Inferior parietal cortex (tissue), 1 donor: ENCODE results near the gene KCNJ6.
A peak's percentile ranks its signal among the peaks of the same experiment; 100 is the strongest.
"Not testable (repeated sequence)": the region's sequence is repeated elsewhere in the genome, so short reads cannot be mapped to it uniquely, and the experiment has no call there.

ENCODE experiments used
- DNase-seq: peaks from one replicate; pipeline ENCODE4 v3.0.0-alpha.2; 2016; ENCODE audit errors: extremely low spot score

Gene KCNJ6

DNA sequence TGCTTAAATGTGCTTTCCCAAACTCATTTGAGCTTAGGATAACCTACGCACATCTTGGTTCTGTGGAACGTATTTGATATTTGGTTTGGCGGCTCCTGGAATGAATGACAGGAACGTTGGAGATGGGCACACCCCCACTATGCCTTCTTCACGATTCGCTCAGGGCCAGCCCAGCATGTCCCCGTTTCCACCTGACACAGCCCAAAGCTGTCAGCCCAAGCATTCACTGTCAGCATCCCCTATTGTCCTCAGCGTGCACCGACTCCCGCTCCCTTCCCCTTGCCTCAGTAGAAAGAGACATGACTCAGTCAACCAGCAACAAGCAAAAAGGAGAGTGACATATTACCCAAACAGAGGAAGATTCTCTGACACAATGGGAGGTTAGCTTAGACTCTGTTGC lies 181.4 kb downstream of the KCNJ6 start:
- no peak for DNase-seq

DNA sequence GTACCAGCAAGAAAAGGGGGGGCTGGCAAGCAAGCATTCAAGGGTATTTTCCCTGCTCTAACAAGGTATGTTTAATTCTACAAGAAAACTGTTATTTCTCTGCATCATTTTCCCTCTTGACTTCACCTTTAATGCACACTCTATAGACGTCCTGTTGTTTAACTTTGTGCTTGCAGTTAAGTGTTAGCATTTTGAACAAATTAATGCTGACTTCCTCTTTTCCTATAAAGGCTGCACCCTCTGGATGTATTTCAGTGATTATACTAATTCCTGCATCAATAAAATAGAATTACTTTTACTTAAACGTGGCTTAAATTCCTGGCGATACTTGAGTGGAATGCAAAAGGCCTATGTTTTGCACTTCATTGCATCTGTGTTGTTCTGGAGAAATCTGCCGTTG lies 183.3 kb downstream of the KCNJ6 start:
- no peak for DNase-seq

DNA sequence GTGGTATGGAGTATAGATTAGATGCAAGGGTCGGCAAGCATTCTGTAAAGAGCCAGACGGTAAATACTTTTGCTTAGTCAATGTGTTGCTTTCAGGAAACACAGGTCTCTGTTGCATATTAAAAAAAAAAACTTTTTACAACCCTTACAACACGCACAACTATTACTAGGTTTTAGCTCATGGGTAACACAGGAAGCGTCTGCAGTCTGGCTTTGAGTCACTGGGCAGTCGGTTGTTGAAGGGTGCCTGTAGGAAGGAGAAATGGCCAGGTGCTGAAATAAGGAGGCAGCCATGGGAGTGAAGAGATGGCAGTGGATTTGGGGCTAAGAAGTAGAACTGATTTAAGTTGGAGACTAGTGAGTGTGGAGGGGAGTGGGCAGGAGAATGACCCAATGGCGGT lies 192.1 kb downstream of the KCNJ6 start:
- DNase-seq, result no peak

DNA sequence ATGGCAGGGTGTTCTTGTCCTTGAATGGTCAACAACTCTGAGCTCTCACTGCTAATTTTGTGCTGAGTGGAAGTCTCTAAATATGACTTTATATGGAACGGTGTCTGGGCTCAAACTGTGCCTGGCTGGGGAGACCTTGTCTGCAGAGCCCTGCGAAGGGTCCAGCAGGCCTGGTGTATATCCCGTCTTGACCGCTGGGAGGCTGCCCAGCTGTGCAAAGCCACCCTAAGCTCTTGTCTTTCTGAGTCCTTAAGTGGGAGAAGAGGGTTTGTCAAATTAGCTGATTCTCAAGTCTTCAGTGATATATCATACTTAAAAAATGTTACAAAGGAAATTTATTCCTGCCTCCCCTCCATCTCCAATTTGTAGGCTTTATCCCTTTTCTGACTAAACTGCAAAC lies 198.7 kb downstream of the KCNJ6 start:
- no peak for DNase-seq

DNA sequence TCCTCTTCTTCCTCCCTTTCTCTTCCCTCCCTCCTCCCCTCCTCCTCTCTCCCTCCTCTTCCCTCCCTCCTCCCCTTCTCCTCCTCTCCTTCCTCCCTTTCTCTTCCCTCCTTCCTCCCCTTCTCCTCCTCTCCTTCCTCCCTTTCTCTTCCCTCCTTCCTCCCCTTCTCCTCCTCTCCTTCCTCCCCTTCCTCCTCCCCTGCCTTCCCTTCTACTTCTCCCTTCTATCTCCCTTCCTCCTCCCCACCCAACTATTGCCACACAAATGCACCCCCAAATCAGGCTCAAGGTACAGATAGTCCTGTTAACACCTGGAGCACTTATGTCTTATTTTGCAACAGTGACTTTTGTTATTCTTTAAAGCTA lies 203.7 kb downstream of the KCNJ6 start:
- DNase-seq, result not testable (repeated sequence)

DNA sequence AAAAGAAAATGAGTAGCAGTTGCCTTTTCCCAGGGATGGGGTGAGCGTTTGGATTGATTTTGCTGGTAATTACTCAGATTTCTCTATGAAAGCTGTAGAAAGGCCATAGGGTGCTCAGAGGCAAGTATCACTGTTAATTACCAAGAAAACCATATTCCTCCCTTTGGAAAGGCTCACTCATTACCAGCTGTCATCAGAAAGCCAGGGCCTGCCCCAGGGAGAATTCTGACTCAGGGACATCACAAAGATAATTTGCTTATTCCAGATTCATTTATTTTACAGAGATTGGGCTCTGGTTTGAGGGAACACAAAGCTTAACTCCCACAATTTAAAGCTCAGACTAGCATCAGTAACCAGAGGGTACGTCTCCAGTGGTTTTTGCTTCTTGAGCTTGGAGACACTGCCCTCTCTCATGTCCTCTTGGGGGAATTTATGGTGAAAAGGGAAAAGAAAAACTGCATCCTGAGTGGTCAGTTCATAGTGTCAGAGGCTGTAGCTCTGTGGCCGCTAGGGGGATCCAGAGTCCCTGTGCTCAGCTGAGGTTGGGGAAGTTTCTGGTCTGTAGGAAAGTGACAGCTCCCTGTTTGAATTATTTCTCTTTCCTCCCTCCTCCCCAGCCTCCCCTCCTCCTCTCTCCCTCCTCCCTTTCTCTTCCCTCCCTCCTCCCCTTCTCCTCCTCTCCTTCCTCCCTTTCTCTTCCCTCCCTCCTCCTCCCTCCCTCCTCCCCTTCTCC lies 204.3 kb downstream of the KCNJ6 start:
- DNase-seq, result peak; percentile 68

DNA sequence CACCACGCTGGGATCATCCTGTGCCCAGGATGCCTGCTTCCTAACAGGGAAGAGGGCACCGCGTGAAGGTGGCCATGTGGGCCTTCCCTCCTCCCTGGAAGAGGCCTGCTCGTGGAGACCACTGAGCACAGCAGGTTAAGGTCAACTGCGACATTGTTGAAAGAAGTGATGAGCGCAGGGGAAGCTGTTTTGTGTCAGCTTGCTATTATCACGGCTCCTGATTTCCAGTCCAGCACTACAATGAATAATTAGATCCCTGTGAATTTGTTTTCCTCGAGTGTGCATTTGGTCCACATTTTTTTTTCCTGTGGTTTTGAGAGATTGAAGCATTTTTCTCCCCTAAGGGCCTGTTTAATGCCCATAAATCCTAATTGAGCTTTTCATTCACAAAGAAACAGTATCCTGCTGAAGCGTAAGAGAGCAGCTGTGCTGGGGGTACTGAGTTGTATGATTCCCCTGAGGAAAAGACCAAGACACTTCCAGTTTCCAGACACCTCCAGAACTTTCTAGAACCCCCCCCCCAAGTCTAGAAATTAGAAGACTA lies 204.9 kb downstream of the KCNJ6 start:
- no peak for DNase-seq

DNA sequence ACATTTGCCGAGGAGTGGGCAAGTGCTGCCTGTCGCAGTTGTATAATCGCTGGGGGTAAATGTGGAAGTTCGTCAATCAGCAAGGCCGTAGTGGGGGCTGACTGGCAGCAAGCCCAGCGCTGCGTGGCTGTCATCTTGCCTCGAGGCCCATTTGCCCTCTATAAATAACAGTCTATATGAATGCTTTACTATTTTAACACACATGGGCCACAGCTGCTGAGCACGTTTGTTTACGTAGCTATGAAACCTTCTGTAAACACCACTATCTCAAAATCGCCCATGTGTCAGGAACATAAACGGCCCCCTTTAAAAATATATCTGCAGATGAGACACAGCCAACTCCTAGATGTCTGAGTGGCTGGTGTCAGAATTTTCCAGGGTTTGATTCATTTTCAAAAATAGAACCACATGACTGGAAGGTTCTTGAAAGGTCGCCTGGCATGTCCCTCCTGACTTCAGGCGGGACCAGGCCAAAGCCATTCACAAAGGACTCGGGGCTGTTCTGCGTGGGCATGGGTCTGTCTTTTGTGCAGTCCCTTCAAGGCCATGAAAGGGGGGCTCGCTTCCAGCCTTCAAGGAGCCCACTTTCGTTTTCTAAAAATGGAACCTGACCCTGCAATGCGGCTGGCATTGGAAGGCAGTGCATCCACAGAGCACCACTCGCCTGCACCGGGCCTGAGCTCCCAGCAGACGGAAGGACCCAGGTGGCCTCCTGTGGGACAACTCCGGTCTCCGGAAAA lies 205.5 kb downstream of the KCNJ6 start:
- no peak for DNase-seq

DNA sequence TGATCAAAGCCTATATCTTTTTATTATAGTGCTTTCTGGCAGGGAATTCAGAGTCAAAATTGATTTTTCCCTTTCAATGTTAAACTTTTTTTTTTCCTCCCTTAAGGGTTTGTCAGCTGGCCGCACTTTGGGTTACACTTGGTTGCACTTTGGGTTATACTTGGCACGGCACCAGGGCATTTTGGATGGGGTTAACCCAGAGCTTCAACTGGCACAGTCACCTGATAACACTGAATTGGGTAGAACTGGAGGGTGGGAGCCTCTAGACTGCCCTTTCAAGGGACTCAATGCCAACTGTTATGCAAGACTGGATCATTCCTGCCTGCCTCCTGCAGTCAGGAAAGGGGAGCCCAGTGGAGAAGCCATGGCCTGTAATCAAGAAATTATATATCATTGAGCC lies 211.5 kb downstream of the KCNJ6 start:
- DNase-seq, result no peak

DNA sequence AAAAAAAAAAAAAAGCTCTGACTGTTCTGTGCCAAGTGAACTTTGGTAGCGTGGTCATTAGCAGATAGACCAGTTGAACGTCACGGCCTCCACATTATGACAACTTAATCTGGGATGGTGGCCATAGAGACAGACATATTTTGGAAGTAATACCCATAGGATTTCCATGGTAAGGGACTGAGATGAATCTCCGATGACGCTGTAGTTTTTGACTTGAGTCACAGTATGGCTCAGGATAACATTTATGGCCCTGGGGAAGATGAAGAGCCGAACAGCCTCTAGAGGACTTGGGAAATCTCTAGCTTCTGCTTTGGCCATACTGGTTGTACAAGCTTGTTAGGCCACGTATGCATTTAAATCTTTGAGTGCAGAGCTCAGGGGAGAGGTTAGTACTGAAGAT lies 214.0 kb downstream of the KCNJ6 start:
- no peak for DNase-seq

DNA sequence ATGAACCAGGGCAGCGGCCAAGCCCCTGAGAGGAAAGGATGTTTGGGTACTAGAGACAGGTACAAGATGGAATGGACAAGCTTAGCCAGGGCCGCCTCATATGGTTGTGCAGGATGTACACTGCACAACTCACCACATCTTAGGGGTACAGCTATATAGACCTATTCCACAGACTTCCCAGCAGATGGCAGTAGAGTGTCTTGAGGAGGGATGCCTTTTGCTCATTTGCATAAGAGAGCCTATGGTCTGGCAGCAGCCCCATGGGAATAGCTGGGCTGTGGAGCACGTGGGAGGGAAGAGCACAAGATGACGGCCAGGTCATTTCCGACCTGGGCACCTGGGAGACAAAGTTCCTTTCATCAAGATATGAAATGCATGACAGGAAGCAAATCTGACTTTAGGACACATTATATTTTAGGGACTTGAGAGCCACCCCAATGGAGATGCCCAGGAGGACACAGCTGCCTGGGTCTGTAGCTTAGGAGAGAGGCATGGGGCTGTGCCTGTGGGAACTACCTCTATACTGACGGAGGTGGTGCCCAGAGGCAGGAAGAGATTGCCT lies 215.5 kb downstream of the KCNJ6 start:
- peak; percentile 69 for DNase-seq

DNA sequence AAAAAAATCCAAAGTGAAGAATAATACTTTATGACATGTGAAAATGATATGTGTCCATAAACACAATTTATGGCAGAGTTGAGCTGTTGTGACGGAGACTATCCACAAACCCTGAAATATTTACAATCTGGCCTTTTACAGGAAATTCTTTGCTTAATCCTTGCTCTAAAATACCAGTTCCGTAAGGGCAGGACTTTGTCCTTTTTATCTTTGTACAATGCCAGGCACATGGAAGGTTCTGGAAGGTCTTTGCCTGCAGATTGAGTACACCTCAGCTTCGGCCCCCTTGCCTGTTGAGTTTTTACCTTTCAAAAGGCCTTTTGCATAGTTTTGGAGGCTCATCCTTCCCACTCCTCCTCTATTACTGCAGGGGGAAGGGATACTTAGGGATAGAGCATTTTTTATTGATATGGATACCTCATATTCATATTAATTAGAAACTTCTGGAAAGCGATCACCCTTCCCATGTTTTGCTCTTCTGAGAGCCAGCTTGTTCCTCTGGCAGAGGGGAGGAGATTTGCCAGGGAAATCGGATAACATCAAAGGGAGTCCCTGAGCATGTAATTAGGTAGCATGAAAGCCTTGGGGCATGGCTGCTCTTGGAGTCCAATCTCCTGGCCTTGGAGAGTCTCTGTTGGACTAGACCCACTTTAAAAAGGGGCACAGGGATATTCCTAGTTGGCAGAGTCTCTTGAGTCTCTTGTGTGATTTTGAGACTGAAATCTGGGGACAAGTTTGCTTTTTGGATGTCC lies 217.1 kb downstream of the KCNJ6 start:
- DNase-seq, result no peak

DNA sequence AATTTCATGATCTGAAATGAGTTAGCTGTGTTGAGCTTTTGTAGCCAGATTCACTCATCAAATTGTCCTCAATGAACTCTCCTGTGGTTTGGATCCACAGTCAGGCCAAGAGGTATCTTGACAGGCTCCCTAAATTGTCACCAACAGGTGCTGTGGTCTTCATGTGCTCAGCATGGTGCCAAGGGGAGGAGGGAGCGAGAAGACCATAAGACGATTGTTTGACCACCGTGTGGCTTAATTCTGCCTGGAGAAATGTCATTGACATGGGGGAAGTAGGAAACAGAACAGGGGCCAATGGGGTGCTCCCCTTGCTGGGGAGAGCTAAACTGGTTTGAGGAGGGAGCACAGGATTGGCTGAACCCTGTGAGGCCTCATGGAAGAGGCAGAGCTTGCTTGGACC lies 219.3 kb downstream of the KCNJ6 start:
- DNase-seq, result no peak

DNA sequence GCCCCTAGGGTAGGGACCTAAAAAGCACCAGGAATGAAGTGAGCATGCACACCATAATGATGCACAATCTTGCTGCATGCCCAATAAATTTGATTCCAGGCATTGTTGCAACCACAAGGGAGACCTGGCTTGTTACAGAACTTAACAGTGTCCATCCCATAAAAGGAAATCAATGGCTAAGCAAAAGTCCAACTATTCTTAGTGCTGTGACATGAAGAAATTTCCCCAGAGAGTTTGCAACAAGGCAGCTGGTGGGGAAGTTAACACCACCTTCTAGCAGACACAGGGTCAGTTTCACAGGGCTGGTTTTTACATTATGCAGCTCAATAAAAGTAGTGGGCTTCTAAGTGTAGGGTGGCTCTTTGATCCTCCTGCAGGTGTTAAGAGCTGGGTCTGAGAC lies 221.1 kb downstream of the KCNJ6 start:
- no peak for DNase-seq

DNA sequence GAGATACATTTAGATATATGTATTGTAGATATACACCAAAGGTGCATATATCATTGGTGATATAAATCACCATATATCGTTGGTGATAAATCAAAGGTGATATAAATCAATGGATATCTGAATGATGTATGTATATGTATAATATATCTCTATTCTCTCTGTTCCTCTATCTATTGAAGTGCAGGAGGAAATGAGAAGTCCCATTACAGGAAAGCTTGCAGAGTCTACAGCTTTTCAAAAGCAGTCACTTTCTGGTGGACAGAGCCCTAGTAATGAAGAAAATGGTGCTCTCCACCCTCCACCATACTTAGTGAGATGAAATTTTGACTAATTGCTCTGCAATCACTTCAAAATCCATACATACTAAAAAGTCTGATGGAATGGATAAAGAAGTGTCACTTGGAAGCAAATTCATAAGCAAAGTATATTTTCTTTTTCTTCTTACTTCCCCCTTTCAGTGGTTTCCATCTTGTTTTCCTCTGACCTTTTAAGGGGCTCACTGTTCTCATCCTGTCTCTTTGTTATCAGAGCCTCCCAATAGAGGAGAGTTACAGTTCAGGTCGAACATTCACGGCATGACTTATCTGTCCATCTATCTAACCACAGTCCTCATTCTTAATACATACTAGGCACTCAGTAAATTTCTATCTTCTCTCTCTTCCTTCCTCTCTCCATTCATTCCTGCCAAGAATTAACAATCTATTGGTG lies 227.2 kb downstream of the KCNJ6 start:
- DNase-seq, result no peak

DNA sequence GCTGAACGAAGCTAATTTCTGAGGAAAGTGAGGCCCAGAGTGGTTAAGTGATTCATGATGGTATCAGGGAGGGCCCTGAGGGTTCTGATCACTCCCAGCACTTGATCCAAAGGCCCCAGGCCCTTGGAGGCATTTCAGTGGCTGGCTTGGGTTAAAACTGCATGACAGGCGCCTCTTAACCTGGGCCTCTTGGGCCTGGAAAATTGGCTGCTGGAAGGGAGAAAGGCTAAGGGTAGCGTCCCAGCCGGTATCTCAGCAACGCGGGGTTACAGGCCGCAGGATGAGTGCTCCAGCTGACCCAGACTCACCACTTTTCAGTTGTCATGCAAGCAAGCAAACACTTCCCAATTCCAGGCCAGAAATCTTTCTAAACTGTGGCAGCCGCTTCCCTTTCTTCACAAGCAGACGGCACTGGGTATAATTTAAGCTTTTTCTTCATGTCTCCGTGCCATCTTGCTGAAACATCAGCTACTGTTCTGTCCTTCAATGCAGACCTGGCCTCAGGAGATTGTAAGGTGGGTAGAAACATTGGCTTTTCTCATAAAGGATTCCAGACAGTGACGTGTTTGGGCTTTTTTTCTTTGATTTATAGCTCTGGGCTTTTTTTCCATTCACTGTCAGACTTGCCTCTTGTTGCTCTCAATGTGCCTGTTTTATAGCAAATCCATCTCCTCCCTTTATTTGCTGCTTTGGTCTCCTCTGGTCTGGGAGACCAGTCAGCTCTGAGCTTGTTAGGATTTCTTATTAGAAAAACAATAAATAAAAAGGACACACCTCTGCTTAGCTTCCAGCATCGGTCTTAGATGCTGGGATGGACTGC lies 229.1 kb downstream of the KCNJ6 start:
- peak; percentile 29 for DNase-seq

DNA sequence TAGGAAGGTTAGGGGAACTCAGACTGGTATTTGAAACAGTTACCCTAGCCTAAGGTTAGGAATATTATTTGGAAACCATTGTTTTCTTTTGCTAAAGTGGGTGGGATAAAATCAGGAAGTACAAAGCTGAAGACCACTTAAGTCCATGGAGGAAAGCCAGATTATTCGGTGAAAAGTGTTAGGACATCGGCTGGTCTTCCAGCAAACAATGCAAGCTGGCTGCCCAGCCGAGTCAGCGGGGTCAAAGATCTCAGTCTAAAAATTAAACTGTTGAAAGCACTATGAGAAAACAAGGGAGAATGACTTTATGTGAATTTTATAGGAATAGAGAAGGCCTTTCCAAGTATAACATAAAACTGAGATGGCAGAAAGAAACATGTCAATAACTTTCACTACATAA lies 231.7 kb downstream of the KCNJ6 start:
- no peak for DNase-seq

DNA sequence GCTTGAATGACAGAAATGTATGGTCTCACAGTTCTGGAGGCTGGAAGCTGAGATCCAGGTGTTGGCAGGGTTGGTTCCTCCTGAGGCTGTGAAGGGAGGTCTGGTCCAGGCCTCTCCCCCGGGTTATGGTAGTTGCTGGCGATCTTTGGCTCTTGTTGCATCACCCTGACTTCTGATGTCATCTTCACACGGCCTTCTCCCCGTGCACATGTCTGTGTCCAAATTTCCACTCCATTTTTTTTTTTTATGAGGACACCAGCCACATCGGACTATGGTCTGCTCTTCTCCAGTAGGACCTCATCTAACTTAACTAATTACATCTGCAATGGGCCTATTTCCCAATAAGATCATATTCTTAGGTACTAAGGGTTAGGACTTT lies 232.2 kb downstream of the KCNJ6 start:
- DNase-seq, result no peak

DNA sequence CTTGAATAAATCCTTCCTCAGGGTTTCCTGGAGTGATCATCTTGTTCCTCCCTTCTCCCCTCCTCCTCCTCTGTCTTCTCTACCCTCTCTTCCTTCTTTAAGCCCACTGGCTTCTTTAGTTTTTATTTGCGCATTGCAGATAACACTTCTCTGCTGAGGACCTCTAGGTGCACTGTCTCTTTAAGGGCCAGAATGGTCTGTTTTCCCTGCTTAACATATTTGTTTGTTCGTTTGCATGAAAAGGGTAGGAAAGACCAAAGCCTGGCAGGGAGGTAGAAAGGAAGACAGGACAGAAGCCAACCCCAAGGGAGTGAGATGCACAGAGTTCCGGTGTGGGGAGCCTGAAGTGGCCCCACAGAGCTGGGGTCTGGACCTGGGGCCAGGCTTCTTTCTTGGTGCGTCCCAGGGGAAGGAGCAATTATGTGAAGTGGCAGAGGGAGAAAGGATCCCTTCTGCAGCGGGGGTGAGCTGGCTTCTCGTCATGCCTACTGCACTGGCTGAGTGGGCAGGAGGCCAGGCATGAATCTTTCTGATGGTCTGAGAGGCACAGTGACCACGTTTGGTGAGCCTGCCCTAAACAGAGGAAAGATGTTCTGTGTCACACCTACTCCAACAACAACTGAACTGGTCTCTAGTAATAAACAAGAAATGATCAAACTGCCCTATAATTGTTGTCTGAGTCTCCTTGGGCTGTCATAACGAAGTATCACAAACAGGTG lies 232.7 kb downstream of the KCNJ6 start:
- no peak for DNase-seq

DNA sequence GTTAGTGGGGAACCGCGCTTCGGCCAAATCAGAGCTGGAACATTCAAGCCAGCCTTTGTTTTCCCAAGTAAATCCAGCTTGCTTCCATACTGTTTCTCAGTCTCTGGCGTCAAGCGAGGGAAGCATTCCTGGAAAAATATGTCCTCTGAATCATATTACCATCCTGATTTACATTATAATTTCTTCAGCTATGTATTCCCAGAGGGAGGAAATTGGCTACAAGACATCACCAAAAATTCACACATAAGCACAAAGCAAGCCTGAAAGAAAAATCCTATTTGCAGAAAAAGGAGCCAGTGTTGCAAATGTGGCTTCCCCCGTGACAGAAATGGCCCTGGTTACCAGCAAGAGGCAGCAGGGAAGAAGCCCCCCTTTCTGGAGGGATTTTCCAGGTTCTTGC lies 233.3 kb downstream of the KCNJ6 start:
- DNase-seq, result peak; percentile 17
